ENCODE measurements around the gene BCL2L11.

BCL2L11 gene

GRCh38 chr2:111118481-111118980 is 2.2 kb upstream of the BCL2L11 start:
- Histone ChIP-seq H3K9ac (ENCODE audit: low read depth, low read length) (peak overlapping the region; percentile 20; the same call in 1 of the 2 replicates), H3K27me3 (ENCODE audit: control insufficient read depth, insufficient read depth, low read length) (peaks cover 51% of the 10 kb centered on the region), H3K4me1 (ENCODE audit: control insufficient read depth, insufficient read depth, low read length) (peaks cover 10% of the 10 kb centered on the region), H3K27ac (ENCODE audit: low read depth, low read length) (no peak overlapping the region), H3K4me3 (ENCODE audit: low read depth, low read length) (peak overlapping the region; percentile 66), H3K36me3 (ENCODE audit: control insufficient read depth, insufficient read depth, low read length) (no peaks in the 10 kb centered on the region), H3K9me3 (ENCODE audit: control insufficient read depth, insufficient read depth, low read length) (no peaks in the 10 kb centered on the region)

DNA sequence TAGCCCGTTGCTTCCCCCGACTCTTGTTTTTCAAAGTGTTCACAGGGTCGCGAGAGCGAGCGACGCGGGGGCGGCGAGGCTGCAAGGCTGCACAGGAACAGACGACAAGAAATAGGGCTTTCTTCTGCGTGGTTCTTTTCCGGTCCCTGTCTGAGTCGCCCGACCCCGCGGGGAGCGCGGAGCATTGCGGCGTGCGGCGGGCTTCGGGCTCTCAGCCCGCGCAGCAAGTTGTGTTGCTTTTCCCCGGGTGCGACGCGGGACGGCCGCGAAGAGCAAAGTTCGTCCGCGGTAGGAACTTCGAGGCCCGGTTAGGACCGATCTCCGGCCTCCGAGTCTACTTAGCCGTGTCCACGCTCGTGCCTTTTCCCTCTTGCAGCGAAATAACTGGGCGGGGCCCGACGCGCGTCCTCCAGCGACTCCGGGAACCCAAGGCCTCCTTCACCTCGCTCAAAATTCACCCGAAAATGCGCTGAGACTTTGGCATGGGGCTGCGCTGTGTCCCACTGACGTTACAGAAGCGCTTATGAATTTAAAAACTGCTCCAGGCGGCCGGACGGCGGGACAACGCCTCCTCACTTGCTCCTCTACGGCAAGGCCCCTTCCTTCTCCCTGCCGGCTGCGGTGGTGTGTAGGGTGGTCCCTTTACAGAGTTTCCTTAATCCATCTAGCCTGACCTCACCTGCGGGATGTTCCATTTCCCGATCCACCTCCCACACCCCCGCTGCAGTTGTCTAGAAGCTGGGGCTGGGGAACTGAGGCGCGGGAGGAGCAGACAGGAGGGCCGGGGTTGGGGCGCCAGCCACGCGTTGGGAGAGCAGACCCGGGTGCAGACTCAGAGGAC is 1.5 kb upstream of the BCL2L11 start:
- Histone ChIP-seq H3K4me3 (ENCODE audit: low read depth, low read length) (peak overlapping the region; percentile 66), H3K36me3 (ENCODE audit: control insufficient read depth, insufficient read depth, low read length) (peaks cover 6% of the 10 kb centered on the region; the same call in 1 of the 2 replicates), H3K27ac (ENCODE audit: low read depth, low read length) (no peak overlapping the region), H3K9me3 (ENCODE audit: control insufficient read depth, insufficient read depth, low read length) (no peaks in the 10 kb centered on the region), H3K27me3 (ENCODE audit: control insufficient read depth, insufficient read depth, low read length) (peaks cover 51% of the 10 kb centered on the region), H3K4me1 (ENCODE audit: control insufficient read depth, insufficient read depth, low read length) (peaks cover 13% of the 10 kb centered on the region), H3K9ac (ENCODE audit: low read depth, low read length) (peak overlapping the region; percentile 20; the same call in 1 of the 2 replicates)

DNA sequence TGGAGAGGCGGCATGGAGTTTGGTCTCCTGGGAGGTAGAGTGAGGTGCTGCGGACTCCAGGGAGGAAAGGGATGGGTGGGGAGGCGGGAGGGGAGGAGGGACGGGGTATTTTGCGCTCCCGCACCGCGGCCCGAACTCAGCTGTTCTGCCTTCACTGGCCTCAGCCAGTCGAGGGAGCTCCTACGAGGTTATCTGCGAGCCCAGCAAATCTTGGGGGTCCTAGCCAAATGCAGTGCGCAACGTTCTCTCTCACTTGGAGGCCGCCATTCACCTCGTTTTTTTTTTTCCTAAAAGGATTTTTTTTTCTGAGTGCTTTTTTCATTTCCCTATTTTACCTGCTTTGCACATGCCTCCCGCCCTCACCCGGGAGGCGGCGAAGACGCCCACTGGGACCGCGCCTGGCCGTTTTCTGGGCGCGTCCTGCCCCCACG is 877 bp upstream of the BCL2L11 start:
- Histone ChIP-seq H3K9ac (ENCODE audit: low read depth, low read length) (peak overlapping the region; percentile 67; the same call in 1 of the 2 replicates), H3K36me3 (ENCODE audit: control insufficient read depth, insufficient read depth, low read length) (peaks cover 11% of the 10 kb centered on the region), H3K9me3 (ENCODE audit: control insufficient read depth, insufficient read depth, low read length) (no peaks in the 10 kb centered on the region), H3K27ac (ENCODE audit: low read depth, low read length) (no peak overlapping the region), H3K4me3 (ENCODE audit: low read depth, low read length) (peak overlapping the region; percentile 66), H3K4me1 (ENCODE audit: control insufficient read depth, insufficient read depth, low read length) (peaks cover 13% of the 10 kb centered on the region), H3K27me3 (ENCODE audit: control insufficient read depth, insufficient read depth, low read length) (peaks cover 51% of the 10 kb centered on the region)

GRCh38 chr2:111121028-111121827 is 514 bp downstream of the BCL2L11 start:
- peak overlapping the region; percentile 62 for H3K27ac ChIP-seq (ENCODE audit: low read depth, low read length)
- H3K36me3 ChIP-seq (ENCODE audit: control insufficient read depth, insufficient read depth, low read length), result peaks cover 25% of the 10 kb centered on the region
- no peaks in the 10 kb centered on the region for H3K9me3 ChIP-seq (ENCODE audit: control insufficient read depth, insufficient read depth, low read length)
- H3K9ac ChIP-seq (ENCODE audit: low read depth, low read length), result peak overlapping the region; percentile 68
- peak overlapping the region; percentile 86 for H3K4me3 ChIP-seq (ENCODE audit: low read depth, low read length)
- H3K27me3 ChIP-seq (ENCODE audit: control insufficient read depth, insufficient read depth, low read length), result peaks cover 48% of the 10 kb centered on the region
- peaks cover 13% of the 10 kb centered on the region for H3K4me1 ChIP-seq (ENCODE audit: control insufficient read depth, insufficient read depth, low read length)

DNA sequence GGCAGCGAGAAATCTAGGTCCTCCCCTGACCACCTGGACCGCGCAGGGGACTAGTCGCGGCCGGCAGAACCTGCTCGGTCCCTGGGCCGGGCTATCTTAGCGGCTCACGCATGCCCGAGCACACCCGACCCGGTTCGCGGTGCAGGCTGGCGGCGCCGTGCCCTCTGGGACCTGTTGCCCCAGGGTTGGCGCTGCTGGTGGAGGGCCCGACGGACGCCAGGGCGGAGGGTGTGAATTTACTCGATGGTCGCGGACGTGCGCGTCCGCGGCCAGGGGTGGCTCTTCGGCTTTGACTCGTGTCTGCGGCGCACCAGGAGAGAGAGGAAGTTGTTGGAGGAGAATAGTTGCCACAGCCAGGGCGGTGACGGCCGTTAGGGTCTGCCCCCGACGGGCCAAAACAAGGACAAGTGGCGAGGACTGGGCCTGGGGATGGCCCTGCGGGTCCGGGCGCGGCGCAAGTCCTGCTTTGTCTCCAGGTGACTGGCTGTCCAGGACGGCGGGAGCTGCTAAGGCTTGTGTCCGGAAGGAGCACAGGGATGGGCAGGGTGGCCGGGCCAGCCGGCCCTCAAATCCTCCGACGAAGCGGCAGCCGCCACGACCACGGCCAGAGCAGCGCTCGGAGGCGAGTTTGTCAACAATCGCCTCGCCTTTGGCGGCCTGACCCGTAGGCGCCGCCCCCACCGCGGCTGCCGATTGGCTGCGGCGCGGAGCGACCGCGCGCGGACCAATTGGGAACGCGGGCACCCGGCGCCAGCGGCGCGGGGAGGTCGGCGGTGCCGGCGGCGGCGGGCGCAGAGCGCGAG is 1.3 kb downstream of the BCL2L11 start:
- Histone ChIP-seq H3K27ac (ENCODE audit: low read depth, low read length) (no peak overlapping the region), H3K36me3 (ENCODE audit: control insufficient read depth, insufficient read depth, low read length) (peaks cover 33% of the 10 kb centered on the region), H3K9me3 (ENCODE audit: control insufficient read depth, insufficient read depth, low read length) (no peaks in the 10 kb centered on the region), H3K4me1 (ENCODE audit: control insufficient read depth, insufficient read depth, low read length) (peaks cover 13% of the 10 kb centered on the region), H3K27me3 (ENCODE audit: control insufficient read depth, insufficient read depth, low read length) (peaks cover 46% of the 10 kb centered on the region), H3K4me3 (ENCODE audit: low read depth, low read length) (peak overlapping the region; percentile 86), H3K9ac (ENCODE audit: low read depth, low read length) (peak overlapping the region; percentile 68)

DNA sequence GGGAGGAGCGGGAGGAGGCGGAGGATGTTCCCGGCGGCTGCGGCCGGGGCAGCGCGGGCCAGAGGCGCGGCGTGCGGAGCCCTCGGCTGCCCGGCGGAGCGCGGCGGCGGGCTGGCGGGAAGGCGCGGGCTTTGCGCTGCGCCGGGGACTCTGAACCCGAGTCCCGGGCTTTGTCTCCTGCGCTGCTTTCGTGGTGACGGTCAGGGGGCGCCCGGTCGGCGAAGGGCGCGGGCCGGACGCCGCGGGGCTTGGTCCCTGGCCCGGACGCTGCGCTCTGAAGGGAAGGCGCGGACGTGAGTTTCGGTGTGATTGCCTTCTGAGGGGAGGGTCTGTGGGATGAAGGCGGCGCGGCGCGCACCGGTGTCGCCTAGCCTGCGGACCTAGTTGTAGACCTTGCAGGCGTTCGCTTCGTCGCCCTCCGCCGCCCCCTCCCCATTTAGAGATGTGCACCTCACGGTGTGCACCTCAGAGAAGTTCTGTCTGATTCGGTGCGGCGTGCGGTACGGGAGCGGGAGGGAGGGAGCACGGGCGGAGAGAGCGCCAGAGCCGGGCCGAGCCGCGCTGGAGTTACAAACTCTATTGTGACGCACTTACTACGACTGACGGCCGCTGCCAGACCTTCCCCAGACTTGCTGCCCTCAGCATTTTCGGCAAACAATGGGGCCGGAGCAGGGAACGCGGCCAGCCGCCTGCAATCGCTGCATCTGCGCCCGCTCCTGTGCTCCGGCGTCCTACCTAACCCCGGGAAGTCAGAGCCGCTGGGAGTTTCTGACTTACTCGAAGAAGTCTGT is 2.1 kb downstream of the BCL2L11 start:
- Histone ChIP-seq H3K4me1 (ENCODE audit: control insufficient read depth, insufficient read depth, low read length) (peaks cover 9% of the 10 kb centered on the region), H3K9ac (ENCODE audit: low read depth, low read length) (peak overlapping the region; percentile 76), H3K4me3 (ENCODE audit: low read depth, low read length) (peak overlapping the region; percentile 86), H3K27me3 (ENCODE audit: control insufficient read depth, insufficient read depth, low read length) (peaks cover 38% of the 10 kb centered on the region), H3K27ac (ENCODE audit: low read depth, low read length) (peak overlapping the region; percentile 84), H3K36me3 (ENCODE audit: control insufficient read depth, insufficient read depth, low read length) (peaks cover 40% of the 10 kb centered on the region), H3K9me3 (ENCODE audit: control insufficient read depth, insufficient read depth, low read length) (no peaks in the 10 kb centered on the region)

GRCh38 chr2:111123751-111124150 is 3.0 kb downstream of the BCL2L11 start:
- H3K27ac ChIP-seq (ENCODE audit: low read depth, low read length), result no peak overlapping the region
- H3K4me1 ChIP-seq (ENCODE audit: control insufficient read depth, insufficient read depth, low read length), result peaks cover 7% of the 10 kb centered on the region
- peak overlapping the region; percentile 86 for H3K4me3 ChIP-seq (ENCODE audit: low read depth, low read length)
- no peak overlapping the region for H3K9ac ChIP-seq (ENCODE audit: low read depth, low read length)
- peaks cover 50% of the 10 kb centered on the region for H3K36me3 ChIP-seq (ENCODE audit: control insufficient read depth, insufficient read depth, low read length)
- peaks cover 29% of the 10 kb centered on the region for H3K27me3 ChIP-seq (ENCODE audit: control insufficient read depth, insufficient read depth, low read length)
- no peaks in the 10 kb centered on the region for H3K9me3 ChIP-seq (ENCODE audit: control insufficient read depth, insufficient read depth, low read length)

- peaks cover 3% of the 10 kb centered on the region; the same call in 1 of the 2 replicates for H3K4me1 ChIP-seq (ENCODE audit: control insufficient read depth, insufficient read depth, low read length)
- no peak overlapping the region for H3K27ac ChIP-seq (ENCODE audit: low read depth, low read length)
- no peaks in the 10 kb centered on the region for H3K9me3 ChIP-seq (ENCODE audit: control insufficient read depth, insufficient read depth, low read length)
- peaks cover 69% of the 10 kb centered on the region for H3K36me3 ChIP-seq (ENCODE audit: control insufficient read depth, insufficient read depth, low read length)
- H3K4me3 ChIP-seq (ENCODE audit: low read depth, low read length), result no peak overlapping the region
- H3K9ac ChIP-seq (ENCODE audit: low read depth, low read length), result no peak overlapping the region
- H3K27me3 ChIP-seq (ENCODE audit: control insufficient read depth, insufficient read depth, low read length), result peaks cover 6% of the 10 kb centered on the region; the same call in 1 of the 2 replicates
These were observed 5.9 kb downstream of the BCL2L11 start for GRCh38 chr2:111126581-111126980.

GRCh38 chr2:111127351-111127750 is 6.6 kb downstream of the BCL2L11 start:
- Histone ChIP-seq H3K36me3 (ENCODE audit: control insufficient read depth, insufficient read depth, low read length) (peaks cover 76% of the 10 kb centered on the region), H3K9ac (ENCODE audit: low read depth, low read length) (no peak overlapping the region), H3K27me3 (ENCODE audit: control insufficient read depth, insufficient read depth, low read length) (no peaks in the 10 kb centered on the region), H3K27ac (ENCODE audit: low read depth, low read length) (no peak overlapping the region), H3K4me3 (ENCODE audit: low read depth, low read length) (no peak overlapping the region), H3K9me3 (ENCODE audit: control insufficient read depth, insufficient read depth, low read length) (no peaks in the 10 kb centered on the region), H3K4me1 (ENCODE audit: control insufficient read depth, insufficient read depth, low read length) (peaks cover 3% of the 10 kb centered on the region; the same call in 1 of the 2 replicates)

DNA sequence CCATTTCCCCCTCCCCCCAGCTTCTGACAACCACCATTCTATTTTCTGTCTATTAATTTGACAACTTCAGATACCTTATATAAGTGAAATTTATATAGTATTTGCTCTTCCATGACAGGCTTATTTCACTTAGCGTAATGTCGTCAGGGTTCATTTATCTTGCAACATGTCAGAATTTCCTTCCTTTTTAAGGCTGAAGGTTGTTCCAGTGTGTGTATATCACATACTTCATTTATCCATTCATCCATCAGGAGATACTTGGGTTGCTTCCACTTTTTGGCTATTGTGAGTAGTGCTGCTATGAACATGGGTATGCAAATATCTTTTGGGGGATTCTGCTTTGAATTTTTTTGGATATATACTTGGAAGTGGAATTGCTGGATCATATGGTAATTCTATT is 7.4 kb downstream of the BCL2L11 start:
- Histone ChIP-seq H3K27ac (ENCODE audit: low read depth, low read length) (no peak overlapping the region), H3K27me3 (ENCODE audit: control insufficient read depth, insufficient read depth, low read length) (no peaks in the 10 kb centered on the region), H3K36me3 (ENCODE audit: control insufficient read depth, insufficient read depth, low read length) (peaks cover 82% of the 10 kb centered on the region), H3K4me1 (ENCODE audit: control insufficient read depth, insufficient read depth, low read length) (peaks cover 3% of the 10 kb centered on the region; the same call in 1 of the 2 replicates), H3K9ac (ENCODE audit: low read depth, low read length) (no peak overlapping the region), H3K9me3 (ENCODE audit: control insufficient read depth, insufficient read depth, low read length) (no peaks in the 10 kb centered on the region), H3K4me3 (ENCODE audit: low read depth, low read length) (no peak overlapping the region)

Data from HUES48 (cell line).